Kidney epithelial cell (primary cell): ENCODE data around the gene TBC1D21. TPM values are rescaled to one million over a fixed set of nuclear protein-coding genes. Genes with fewer than 3 reads are reported as not detected.

Experiments
- DNase-seq: peaks from one replicate; pipeline ENCODE4 v3.0.0-alpha.2; 2010; ENCODE audit warnings: low read depth
- H3K27me3 ChIP-seq: 2 replicates; pipeline ENCODE4 v1.6.0; 2011; ENCODE audit warnings: low read length; ENCODE audit not compliant: control insufficient read depth, insufficient read depth
- H3K36me3 ChIP-seq: 2 replicates; pipeline ENCODE4 v1.5.1; 2011; ENCODE audit warnings: low read length; ENCODE audit not compliant: control insufficient read depth, insufficient read depth
- H3K4me3 ChIP-seq: 2 replicates; pipeline ENCODE4 v1.5.1; 2011; ENCODE audit warnings: low read depth, mild to moderate bottlenecking, control low read depth, low read length
- CTCF ChIP-seq: IDR thresholded peaks from 2 replicates; pipeline ENCODE4 v1.5.1; 2011; ENCODE audit warnings: mild to moderate bottlenecking, moderate library complexity, low read length, control low read depth, inconsistent platforms; ENCODE audit not compliant: insufficient read depth, poor library complexity, severe bottlenecking
- total RNA-seq: library from RNA; depleted of rRNA; stranded (reverse); fragments of >200 nt; gene quantifications from 2 replicates; pipeline ENCODE4 v1.2.3, GENCODE V29; 2015

TBC1D21 gene
- total RNA-seq, 1 donor from 2014 or later, result not detected

- peaks cover 25% of the 10 kb centered on the region for H3K27me3 ChIP-seq
- DNase-seq, result no peak
- H3K4me3 ChIP-seq, result no peak overlapping the region
- H3K36me3 ChIP-seq, result no peaks in the 10 kb centered on the region
- TF ChIP-seq CTCF, result no peak
Measured at GRCh38 chr15:73862276-73862675, 11.1 kb upstream of the TBC1D21 start.

DNA sequence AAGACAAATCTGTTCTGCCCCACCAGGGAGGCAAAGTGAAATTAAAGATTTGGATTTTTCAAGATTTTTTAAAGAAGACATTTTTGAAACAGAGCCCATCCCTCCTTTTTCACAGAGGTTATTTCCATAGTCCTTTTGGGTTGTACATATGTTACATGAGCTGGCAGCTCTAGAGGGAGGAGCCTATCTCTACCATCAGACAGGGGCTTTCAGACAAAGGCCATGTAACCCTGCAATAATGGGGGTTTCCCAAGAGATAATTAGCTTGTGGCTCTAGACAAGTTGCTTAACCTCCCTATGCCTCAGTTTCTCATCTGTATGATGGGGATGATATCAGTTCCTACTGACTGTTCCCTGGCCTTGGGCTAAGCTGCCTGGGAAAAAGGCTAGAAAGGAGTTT lies 8.0 kb upstream of the TBC1D21 start:
- Histone ChIP-seq H3K4me3 (no peak overlapping the region), H3K36me3 (no peaks in the 10 kb centered on the region), H3K27me3 (peaks cover 36% of the 10 kb centered on the region)
- no peak for DNase-seq
- TF ChIP-seq CTCF, result no peak

- TF ChIP-seq CTCF, result no peak
- DNase-seq, result no peak
- Histone ChIP-seq H3K27me3 (peaks cover 33% of the 10 kb centered on the region), H3K36me3 (no peaks in the 10 kb centered on the region), H3K4me3 (no peak overlapping the region)
Measured at GRCh38 chr15:73865904-73866303, 7.5 kb upstream of the TBC1D21 start.

GRCh38 chr15:73866481-73866880 lies 6.9 kb upstream of the TBC1D21 start:
- DNase-seq, result no peak
- Histone ChIP-seq H3K36me3 (no peaks in the 10 kb centered on the region), H3K4me3 (no peak overlapping the region), H3K27me3 (peaks cover 33% of the 10 kb centered on the region)
- TF ChIP-seq CTCF, result no peak

DNA sequence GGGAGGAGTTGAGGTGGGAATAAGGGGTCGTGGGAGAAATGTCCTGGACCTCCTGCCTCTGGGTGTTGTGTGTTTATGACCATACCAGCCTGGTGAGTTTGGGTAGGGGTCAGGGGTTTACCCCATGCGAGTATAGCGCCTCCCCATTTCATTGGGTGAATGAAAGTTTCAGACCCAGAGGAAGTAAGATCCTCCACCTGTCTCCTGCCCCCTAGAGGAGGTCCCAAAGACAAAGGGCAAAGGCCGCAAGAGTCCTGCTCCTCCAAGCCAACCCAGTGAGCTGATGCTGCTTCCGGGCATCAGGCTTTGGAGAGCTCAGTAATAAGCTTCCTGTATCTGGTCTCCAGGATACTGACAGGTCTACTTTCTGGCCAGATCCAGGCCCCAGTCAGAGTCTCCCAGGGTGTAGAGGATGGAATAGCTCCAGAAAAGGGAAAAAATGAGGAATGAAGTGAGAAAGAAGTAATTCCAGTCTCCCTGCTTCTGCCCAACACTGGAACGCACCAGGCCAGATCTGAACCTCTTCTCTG lies 6.4 kb upstream of the TBC1D21 start:
- Histone ChIP-seq H3K4me3 (no peak overlapping the region), H3K36me3 (no peaks in the 10 kb centered on the region), H3K27me3 (peaks cover 33% of the 10 kb centered on the region)
- TF ChIP-seq CTCF, result no peak
- no peak for DNase-seq

DNA sequence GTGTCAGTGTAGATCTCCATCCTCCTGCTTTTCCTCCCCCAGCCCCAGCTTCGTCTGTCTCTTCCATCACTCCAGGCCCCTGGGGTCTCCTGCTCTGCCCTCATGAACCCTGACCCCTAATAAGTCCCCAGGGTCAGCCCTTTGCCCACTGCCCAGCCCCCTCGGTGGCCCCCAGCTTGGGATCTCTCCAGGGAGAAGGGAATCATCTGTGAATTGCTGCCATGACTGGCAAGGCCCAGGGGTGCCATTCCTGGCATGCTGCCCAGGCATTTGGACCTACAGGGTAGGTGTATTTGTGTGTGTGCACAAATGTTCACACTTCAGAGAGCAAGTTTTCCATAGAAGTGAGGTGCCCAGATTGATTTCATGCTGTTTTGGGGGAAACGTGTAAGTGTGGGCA lies 5.9 kb upstream of the TBC1D21 start:
- no peaks in the 10 kb centered on the region for H3K36me3 ChIP-seq
- no peak overlapping the region for H3K4me3 ChIP-seq
- no peak for DNase-seq
- no peak for TF ChIP-seq CTCF
- peaks cover 32% of the 10 kb centered on the region for H3K27me3 ChIP-seq
